ENCODE data around the gene BRICD5.

BRICD5 gene

GRCh38 chr16:2191446-2191706, 19.3 kb downstream of the BRICD5 start:
- H3K27ac ChIP-seq, result peak overlapping the region; percentile 14; the same call in 1 of the 2 replicates
- no peak for DNase-seq (ENCODE audit: low spot score)
- ChIA-PET CTCF (no interaction called here), POLR2A (ENCODE audit: low non-redundant PET) (no interaction called here)
- TF ChIP-seq CTCF (conservative IDR thresholded peaks at IDR 0.05; ENCODE audit: low read depth), result no peak

GRCh38 chr16:2190659-2191445, 19.8 kb downstream of the BRICD5 start:
- POLR2A ChIA-PET (ENCODE audit: low non-redundant PET), result no interaction called here
- peak overlapping the region; percentile 14 for H3K27ac ChIP-seq

GRCh38 chr16:2190002-2190658, 20.5 kb downstream of the BRICD5 start:
- H3K27ac ChIP-seq, result peak overlapping the region; percentile 10; the same call in 1 of the 2 replicates
- no peak for DNase-seq (ENCODE audit: low spot score)
- no peak for TF ChIP-seq CTCF (conservative IDR thresholded peaks at IDR 0.05; ENCODE audit: low read depth)
- CTCF ChIA-PET, result interaction anchor here (0.5 kb wide), 1 partner anchor 599 kb away, joined by 3 read pairs; no protein-coding TSS in a partner anchor
- POLR2A ChIA-PET (ENCODE audit: low non-redundant PET), result no interaction called here

More at GRCh38 chr16:2190659-2191445, 19.8 kb downstream of the BRICD5 start:
- CTCF ChIA-PET, result interaction anchor here (0.5 kb wide), 1 partner anchor 598 kb away, joined by 3 read pairs; no protein-coding TSS in a partner anchor
- no peak for DNase-seq (ENCODE audit: low spot score)
- no peak for TF ChIP-seq CTCF (conservative IDR thresholded peaks at IDR 0.05; ENCODE audit: low read depth)

GRCh38 chr16:2189252-2189893, 21.3 kb downstream of the BRICD5 start:
- ChIA-PET CTCF (no interaction called here), POLR2A (ENCODE audit: low non-redundant PET) (no interaction called here)
- H3K27ac ChIP-seq, result no peak overlapping the region
- no peak for TF ChIP-seq CTCF (conservative IDR thresholded peaks at IDR 0.05; ENCODE audit: low read depth)
- DNase-seq (ENCODE audit: low spot score), result no peak

GRCh38 chr16:2188395-2188794, 22.3 kb downstream of the BRICD5 start:
- DNase-seq (ENCODE audit: low spot score), result no peak
- H3K27ac ChIP-seq, result no peak overlapping the region
- no peak for TF ChIP-seq CTCF (conservative IDR thresholded peaks at IDR 0.05; ENCODE audit: low read depth)
- CTCF ChIA-PET, result interaction anchor here (0.7 kb wide), 1 partner anchor 361 kb away, joined by 3 read pairs; the partner anchor contains the start of gene FAHD1
- POLR2A ChIA-PET (ENCODE audit: low non-redundant PET), result no interaction called here

GRCh38 chr16:2187212-2187611, 23.5 kb downstream of the BRICD5 start:
- CTCF ChIA-PET, result interaction anchor here (0.6 kb wide), 1 partner anchor 348 kb away, joined by 3 read pairs; no protein-coding TSS in a partner anchor
- POLR2A ChIA-PET (ENCODE audit: low non-redundant PET), result no interaction called here
- H3K27ac ChIP-seq, result no peak overlapping the region
- no peak for TF ChIP-seq CTCF (conservative IDR thresholded peaks at IDR 0.05; ENCODE audit: low read depth)
- no peak for DNase-seq (ENCODE audit: low spot score)
